HCT116 (cell line): ENCODE measurements around the gene CLK1.

Experiments
- EGR1 ChIP-seq: IDR thresholded peaks from 2 replicates; pipeline ENCODE4 v1.6.1; 2012; ENCODE audit warnings: low read depth
- EZH2 ChIP-seq: fragments of 200-600 bp; sonication (generic); IDR thresholded peaks from 2 replicates; pipeline ENCODE4 v1.6.1; 2017; ENCODE audit warnings: antibody characterized with exemption, mixed run types
- FOSL1 ChIP-seq: IDR thresholded peaks from 2 replicates; pipeline ENCODE4 v1.6.1; 2012; ENCODE audit warnings: low read depth
- POLR2A ChIP-seq: IDR thresholded peaks from 2 replicates; pipeline ENCODE4 v1.7.0; 2011; ENCODE audit warnings: borderline replicate concordance; ENCODE audit not compliant: insufficient read depth, insufficient read length; ENCODE audit errors: extremely low read depth
- POLR2AphosphoS5 ChIP-seq: IDR thresholded peaks from 2 replicates; pipeline ENCODE4 v1.6.1; 2011; ENCODE audit warnings: mild to moderate bottlenecking, low read depth, low read length, moderate library complexity
- SIN3A ChIP-seq: IDR thresholded peaks from 2 replicates; pipeline ENCODE4 v1.6.1; 2012; ENCODE audit warnings: low read depth
- YY1 ChIP-seq: IDR thresholded peaks from 2 replicates; pipeline ENCODE4 v1.6.1; 2011; ENCODE audit warnings: low read length, low read depth, moderate library complexity, mild to moderate bottlenecking; ENCODE audit not compliant: insufficient replicate concordance; ENCODE audit errors: extremely low read depth
- ZFX ChIP-seq: fragments of 450-650 bp; IDR thresholded peaks from 2 replicates; pipeline ENCODE4 v1.6.1; 2017
- ZNF274 ChIP-seq: fragments of 200-500 bp; sonication (Bioruptor generic); IDR thresholded peaks from 2 replicates; pipeline ENCODE4 v1.6.1; 2014; ENCODE audit warnings: mild to moderate bottlenecking, low read depth, low read length, inconsistent platforms
- TF ChIP-seq, protein P1 (sequence below), 3 experiments: fragments of 200-600 bp in 1 of 3; sonication (generic) in 1 of 3; IDR thresholded peaks in 2 of 3; conservative IDR thresholded peaks in 1 of 3; 2 replicates each; pipeline ENCODE4 v1.5.1; 2012 to 2017; ENCODE audit warnings: low read depth in 2 of 3, low read length in 2 of 3, antibody characterized with exemption in 1 of 3, borderline replicate concordance in 1 of 3, control low read depth in 1 of 3, mild to moderate bottlenecking in 1 of 3, mixed read lengths in 1 of 3, mixed run types in 1 of 3, moderate library complexity in 1 of 3; ENCODE audit not compliant: insufficient read depth in 1 of 3
- TF ChIP-seq, protein P2 (sequence below): IDR thresholded peaks from 2 replicates; pipeline ENCODE4 v1.6.1; 2012
- TF ChIP-seq, protein P3 (sequence below): IDR thresholded peaks from 2 replicates; pipeline ENCODE4 v1.6.1; 2012; ENCODE audit warnings: low read depth
- TF ChIP-seq, protein P4 (sequence below): IDR thresholded peaks from 2 replicates; pipeline ENCODE4 v1.6.1; 2012

DNA sequence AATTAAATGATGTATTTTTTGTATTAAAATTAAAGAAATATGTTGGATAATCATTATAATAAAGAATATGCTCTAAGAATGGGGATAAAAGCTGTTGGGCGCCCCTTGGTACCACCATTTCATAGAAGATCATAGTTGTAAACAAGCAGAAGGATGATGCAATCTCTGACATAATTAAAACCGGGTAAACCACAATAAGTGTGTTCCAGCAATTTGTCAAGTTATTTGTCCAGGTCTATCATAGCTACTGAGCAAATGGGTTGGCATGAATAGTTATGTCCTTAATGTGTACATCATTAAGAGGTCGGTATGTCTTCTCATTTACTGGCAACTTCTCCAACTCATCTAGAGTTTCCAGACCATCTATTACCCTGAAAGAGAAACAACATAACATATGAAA, 6.7 kb upstream of the CLK1 start:
- no peak for TF ChIP-seq POLR2A
- TF ChIP-seq, protein P1, sequence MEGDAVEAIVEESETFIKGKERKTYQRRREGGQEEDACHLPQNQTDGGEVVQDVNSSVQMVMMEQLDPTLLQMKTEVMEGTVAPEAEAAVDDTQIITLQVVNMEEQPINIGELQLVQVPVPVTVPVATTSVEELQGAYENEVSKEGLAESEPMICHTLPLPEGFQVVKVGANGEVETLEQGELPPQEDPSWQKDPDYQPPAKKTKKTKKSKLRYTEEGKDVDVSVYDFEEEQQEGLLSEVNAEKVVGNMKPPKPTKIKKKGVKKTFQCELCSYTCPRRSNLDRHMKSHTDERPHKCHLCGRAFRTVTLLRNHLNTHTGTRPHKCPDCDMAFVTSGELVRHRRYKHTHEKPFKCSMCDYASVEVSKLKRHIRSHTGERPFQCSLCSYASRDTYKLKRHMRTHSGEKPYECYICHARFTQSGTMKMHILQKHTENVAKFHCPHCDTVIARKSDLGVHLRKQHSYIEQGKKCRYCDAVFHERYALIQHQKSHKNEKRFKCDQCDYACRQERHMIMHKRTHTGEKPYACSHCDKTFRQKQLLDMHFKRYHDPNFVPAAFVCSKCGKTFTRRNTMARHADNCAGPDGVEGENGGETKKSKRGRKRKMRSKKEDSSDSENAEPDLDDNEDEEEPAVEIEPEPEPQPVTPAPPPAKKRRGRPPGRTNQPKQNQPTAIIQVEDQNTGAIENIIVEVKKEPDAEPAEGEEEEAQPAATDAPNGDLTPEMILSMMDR (IDR thresholded peaks at IDR 0.05 in 2 of 3, conservative IDR thresholded peaks at IDR 0.05 in 1 of 3; ENCODE audit: borderline replicate concordance in 1 of 3, insufficient read depth in 1 of 3, low read depth in 2 of 3, low read length in 2 of 3), result no peak
- TF ChIP-seq FOSL1, result no peak
- TF ChIP-seq, protein P2, sequence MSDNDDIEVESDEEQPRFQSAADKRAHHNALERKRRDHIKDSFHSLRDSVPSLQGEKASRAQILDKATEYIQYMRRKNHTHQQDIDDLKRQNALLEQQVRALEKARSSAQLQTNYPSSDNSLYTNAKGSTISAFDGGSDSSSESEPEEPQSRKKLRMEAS, result no peak
- TF ChIP-seq POLR2AphosphoS5, result no peak
- no peak for TF ChIP-seq ZNF274
- TF ChIP-seq EZH2, result no peak
- TF ChIP-seq, protein P3, sequence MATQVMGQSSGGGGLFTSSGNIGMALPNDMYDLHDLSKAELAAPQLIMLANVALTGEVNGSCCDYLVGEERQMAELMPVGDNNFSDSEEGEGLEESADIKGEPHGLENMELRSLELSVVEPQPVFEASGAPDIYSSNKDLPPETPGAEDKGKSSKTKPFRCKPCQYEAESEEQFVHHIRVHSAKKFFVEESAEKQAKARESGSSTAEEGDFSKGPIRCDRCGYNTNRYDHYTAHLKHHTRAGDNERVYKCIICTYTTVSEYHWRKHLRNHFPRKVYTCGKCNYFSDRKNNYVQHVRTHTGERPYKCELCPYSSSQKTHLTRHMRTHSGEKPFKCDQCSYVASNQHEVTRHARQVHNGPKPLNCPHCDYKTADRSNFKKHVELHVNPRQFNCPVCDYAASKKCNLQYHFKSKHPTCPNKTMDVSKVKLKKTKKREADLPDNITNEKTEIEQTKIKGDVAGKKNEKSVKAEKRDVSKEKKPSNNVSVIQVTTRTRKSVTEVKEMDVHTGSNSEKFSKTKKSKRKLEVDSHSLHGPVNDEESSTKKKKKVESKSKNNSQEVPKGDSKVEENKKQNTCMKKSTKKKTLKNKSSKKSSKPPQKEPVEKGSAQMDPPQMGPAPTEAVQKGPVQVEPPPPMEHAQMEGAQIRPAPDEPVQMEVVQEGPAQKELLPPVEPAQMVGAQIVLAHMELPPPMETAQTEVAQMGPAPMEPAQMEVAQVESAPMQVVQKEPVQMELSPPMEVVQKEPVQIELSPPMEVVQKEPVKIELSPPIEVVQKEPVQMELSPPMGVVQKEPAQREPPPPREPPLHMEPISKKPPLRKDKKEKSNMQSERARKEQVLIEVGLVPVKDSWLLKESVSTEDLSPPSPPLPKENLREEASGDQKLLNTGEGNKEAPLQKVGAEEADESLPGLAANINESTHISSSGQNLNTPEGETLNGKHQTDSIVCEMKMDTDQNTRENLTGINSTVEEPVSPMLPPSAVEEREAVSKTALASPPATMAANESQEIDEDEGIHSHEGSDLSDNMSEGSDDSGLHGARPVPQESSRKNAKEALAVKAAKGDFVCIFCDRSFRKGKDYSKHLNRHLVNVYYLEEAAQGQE, result no peak
- TF ChIP-seq SIN3A, result no peak
- TF ChIP-seq ZFX, result no peak
- TF ChIP-seq EGR1, result no peak
- no peak for TF ChIP-seq YY1
- TF ChIP-seq, protein P4, sequence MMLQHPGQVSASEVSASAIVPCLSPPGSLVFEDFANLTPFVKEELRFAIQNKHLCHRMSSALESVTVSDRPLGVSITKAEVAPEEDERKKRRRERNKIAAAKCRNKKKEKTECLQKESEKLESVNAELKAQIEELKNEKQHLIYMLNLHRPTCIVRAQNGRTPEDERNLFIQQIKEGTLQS, result no peak
